GM06990 (cell line): Measurements from ENCODE around the gene CCKAR.

ENCODE experiments used
- DNase-seq: peaks from one replicate; pipeline ENCODE4 v3.0.0-alpha.2; 2011; ENCODE audit not compliant: insufficient read length; ENCODE audit errors: extremely low read depth
- H3K27me3 ChIP-seq: replicated peaks from 2 replicates; pipeline ENCODE4 v1.6.0; 2011; ENCODE audit warnings: low read length; ENCODE audit not compliant: control insufficient read depth, insufficient read depth
- H3K36me3 ChIP-seq: 2 replicates; pipeline ENCODE4 v1.5.1; 2011; ENCODE audit warnings: low read length; ENCODE audit not compliant: control insufficient read depth, insufficient read depth
- H3K4me3 ChIP-seq: replicated peaks from 2 replicates; pipeline ENCODE4 v1.5.1; 2011; ENCODE audit warnings: low read depth, mild to moderate bottlenecking, control low read depth, low read length
- TF ChIP-seq, protein P1 (sequence below): IDR thresholded peaks from 2 replicates; pipeline ENCODE4 v1.5.1; 2011; ENCODE audit warnings: low read length, control low read depth, mild to moderate bottlenecking, inconsistent platforms; ENCODE audit not compliant: insufficient read depth, poor library complexity, severe bottlenecking

Gene CCKAR

DNA sequence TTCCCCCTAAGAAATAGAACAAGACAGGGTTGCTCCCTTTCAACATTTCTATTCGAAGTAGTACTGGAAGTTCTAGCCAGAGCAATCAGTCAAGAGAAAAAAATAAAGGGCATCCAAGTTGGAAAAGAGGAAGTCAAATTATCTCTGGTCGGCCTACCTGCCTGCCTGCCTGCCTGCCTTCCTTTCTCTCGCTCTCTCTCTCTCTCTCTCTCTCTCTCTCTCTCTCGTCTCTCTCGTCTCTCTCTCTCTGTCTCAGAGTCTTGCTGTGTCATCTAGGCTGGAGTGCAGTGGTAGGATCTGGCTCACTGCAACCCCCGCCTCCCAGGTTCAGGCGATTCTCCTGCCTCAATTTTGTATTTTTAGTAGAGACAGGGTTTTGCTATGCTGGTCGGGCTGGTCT, 42.9 kb downstream of the CCKAR start:
- no peaks in the 10 kb centered on the region for H3K27me3 ChIP-seq
- TF ChIP-seq, protein P1, sequence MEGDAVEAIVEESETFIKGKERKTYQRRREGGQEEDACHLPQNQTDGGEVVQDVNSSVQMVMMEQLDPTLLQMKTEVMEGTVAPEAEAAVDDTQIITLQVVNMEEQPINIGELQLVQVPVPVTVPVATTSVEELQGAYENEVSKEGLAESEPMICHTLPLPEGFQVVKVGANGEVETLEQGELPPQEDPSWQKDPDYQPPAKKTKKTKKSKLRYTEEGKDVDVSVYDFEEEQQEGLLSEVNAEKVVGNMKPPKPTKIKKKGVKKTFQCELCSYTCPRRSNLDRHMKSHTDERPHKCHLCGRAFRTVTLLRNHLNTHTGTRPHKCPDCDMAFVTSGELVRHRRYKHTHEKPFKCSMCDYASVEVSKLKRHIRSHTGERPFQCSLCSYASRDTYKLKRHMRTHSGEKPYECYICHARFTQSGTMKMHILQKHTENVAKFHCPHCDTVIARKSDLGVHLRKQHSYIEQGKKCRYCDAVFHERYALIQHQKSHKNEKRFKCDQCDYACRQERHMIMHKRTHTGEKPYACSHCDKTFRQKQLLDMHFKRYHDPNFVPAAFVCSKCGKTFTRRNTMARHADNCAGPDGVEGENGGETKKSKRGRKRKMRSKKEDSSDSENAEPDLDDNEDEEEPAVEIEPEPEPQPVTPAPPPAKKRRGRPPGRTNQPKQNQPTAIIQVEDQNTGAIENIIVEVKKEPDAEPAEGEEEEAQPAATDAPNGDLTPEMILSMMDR, result no peak
- DNase-seq, result no peak
- H3K4me3 ChIP-seq, result no peak overlapping the region
- H3K36me3 ChIP-seq, result no peaks in the 10 kb centered on the region

DNA sequence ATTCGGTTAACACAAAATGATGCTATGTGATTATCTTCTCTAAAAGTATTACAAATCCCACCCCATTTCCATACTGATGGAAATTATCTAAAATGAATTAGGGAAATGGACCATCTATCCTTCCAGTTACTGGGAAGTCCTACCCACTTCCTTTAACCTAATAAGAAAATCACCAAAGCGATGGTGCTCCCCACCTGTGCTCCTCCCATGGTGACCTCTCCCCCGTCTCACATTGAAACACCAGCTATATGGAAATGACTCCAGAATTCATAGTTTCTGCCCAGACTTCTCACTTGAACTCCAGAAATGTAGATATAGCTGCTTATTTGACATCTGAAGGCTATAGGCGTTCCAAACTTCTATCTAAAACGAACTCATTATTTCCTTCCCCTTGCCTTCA, 48.5 kb downstream of the CCKAR start:
- TF ChIP-seq, protein P1, result no peak
- H3K36me3 ChIP-seq, result no peaks in the 10 kb centered on the region; the same call in none of the 2 replicates
- H3K4me3 ChIP-seq, result no peak overlapping the region
- no peaks in the 10 kb centered on the region for H3K27me3 ChIP-seq
- no peak for DNase-seq

DNA sequence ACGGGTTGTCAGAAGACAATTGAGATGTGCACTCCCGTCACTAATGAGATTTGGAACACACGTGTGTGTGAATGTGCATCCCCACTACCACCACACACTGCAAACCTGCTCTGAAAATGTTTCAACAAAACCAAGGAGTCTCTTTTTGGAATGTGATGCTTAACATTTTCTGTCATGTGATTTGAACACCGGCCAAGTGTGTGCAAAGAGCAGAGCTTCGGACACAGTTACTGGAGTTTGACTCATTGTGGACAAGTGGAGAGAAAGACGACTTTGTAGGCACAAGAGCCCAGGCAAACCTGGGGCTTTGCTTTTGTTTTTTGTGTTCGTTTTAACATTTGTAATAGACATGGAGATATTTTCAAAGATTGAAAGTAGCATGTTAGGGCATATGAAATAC, 49.2 kb downstream of the CCKAR start:
- TF ChIP-seq, protein P1, result no peak
- H3K4me3 ChIP-seq, result no peak overlapping the region
- DNase-seq, result no peak
- no peaks in the 10 kb centered on the region for H3K27me3 ChIP-seq
- no peaks in the 10 kb centered on the region; the same call in none of the 2 replicates for H3K36me3 ChIP-seq

DNA sequence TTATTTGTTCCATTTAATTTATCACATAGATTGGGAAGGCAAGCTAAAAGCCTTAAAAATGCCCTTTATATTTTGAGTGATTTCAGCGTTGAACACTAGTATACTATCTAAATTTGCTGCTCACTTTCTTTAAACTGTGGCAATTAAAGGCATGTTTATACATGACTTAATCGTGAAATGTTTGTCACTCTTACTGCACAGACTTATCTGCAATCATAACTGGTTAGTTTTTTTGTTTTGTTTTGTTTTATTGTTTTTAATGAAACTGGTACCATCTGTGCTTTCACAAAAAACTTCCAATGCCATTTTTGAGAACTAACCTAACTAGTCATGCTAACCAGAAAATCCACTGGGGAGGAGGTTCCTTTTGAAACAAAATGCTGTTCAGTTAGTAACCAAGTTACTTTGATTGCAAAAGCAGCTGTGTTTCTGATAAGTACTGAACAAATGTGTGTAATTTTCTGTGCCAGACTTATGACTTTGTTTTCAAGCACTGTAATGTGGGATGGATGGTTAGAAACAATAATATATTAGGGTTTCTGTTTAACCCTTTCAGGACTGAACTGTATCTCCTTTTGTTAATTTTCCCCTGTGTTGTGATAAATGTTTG, 56.1 kb downstream of the CCKAR start:
- Histone ChIP-seq H3K27me3 (no peaks in the 10 kb centered on the region), H3K4me3 (no peak overlapping the region), H3K36me3 (peaks cover 2% of the 10 kb centered on the region)
- DNase-seq, result no peak
- TF ChIP-seq, protein P1, result no peak

DNA sequence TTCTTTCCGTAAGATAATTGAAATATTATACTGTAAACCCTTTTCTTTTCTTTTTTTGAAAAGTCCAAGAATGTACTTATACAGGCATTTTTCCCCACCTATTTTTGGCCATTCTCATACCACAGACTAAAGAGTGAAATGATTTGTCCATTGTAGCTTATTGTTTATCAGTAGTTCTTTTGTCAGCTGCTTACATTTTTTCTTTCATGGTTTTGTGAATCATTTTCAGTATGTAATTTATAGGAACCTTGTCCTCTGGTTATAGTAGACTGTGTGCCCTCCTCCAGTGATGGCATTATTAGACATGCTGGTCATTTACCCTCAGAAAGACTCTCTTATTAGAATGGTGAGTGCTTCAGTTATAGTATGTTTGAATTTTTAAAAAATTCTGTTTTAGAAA, 56.7 kb downstream of the CCKAR start:
- Histone ChIP-seq H3K4me3 (no peak overlapping the region), H3K36me3 (peaks cover 2% of the 10 kb centered on the region), H3K27me3 (no peaks in the 10 kb centered on the region)
- no peak for DNase-seq
- TF ChIP-seq, protein P1, result no peak

DNA sequence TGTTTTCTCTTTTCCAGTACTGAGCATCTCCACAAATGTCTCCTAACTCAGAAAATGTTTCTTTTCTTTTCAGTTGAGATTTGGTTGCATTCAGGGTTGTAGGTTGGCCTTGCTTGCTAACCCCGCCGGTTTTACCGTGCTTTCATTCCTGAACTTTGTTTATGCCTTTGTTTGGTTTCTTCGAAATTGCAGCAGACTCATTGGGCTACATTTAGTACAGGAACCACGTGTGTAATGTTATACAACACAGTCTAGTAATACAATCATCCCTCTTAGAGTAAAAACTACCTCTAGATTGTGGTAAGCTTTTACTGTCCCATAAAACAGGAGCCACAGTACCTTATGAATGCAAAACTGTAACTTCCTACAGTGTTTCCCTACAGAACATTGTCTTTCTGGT, 57.9 kb downstream of the CCKAR start:
- TF ChIP-seq, protein P1, result no peak
- Histone ChIP-seq H3K27me3 (no peaks in the 10 kb centered on the region), H3K36me3 (peaks cover 2% of the 10 kb centered on the region), H3K4me3 (no peak overlapping the region)
- no peak for DNase-seq
